Liver (tissue), 9 donors: ENCODE results near the gene KRTAP16-1. TPM values are rescaled to one million over a fixed set of nuclear protein-coding genes. Genes with fewer than 3 reads are reported as not detected.

Source experiments
- DNase-seq: peaks from one replicate; pipeline ENCODE4 v3.0.0-alpha.2; 2017; ENCODE audit warnings: low spot score
- H3K27ac ChIP-seq, 2 donors: one replicate each; pipeline ENCODE4 v1.7.0; 2013; ENCODE audit warnings: inconsistent platforms in 2 of 2, low read length in 2 of 2, control low read depth in 1 of 2, low read depth in 1 of 2, mild to moderate bottlenecking in 1 of 2
- H3K27me3 ChIP-seq, 4 donors: one replicate each; pipeline versions ENCODE4 v1.6.1 to v1.7.0; 2013; ENCODE audit warnings: low read length in 3 of 4, inconsistent platforms in 1 of 4, mild to moderate bottlenecking in 1 of 4, moderate library complexity in 1 of 4; ENCODE audit not compliant: control insufficient read depth in 4 of 4, insufficient read depth in 4 of 4
- H3K36me3 ChIP-seq, 4 donors: one replicate each; pipeline versions ENCODE4 v1.6.1 to v1.7.0; 2013; ENCODE audit warnings: low read length in 3 of 4, mild to moderate bottlenecking in 3 of 4, low read depth in 1 of 4, moderate library complexity in 1 of 4; ENCODE audit not compliant: control insufficient read depth in 4 of 4, insufficient read depth in 3 of 4
- H3K4me1 ChIP-seq, 4 donors: one replicate each; pipeline versions ENCODE4 v1.6.1 to v1.7.0; 2013; ENCODE audit warnings: low read length in 3 of 4, mild to moderate bottlenecking in 3 of 4, moderate library complexity in 1 of 4; ENCODE audit not compliant: control insufficient read depth in 4 of 4, insufficient read depth in 4 of 4
- H3K4me3 ChIP-seq, 3 donors: one replicate each; pipeline versions ENCODE4 v1.6.1 to v1.7.0; 2013; ENCODE audit warnings: low read length in 3 of 3, control low read depth in 1 of 3, low read depth in 1 of 3, mild to moderate bottlenecking in 1 of 3
- H3K9ac ChIP-seq, 2 donors: one replicate each; pipeline ENCODE4 v1.7.0; 2013; ENCODE audit warnings: low read length in 2 of 2, mild to moderate bottlenecking in 2 of 2, moderate library complexity in 2 of 2, control low read depth in 1 of 2, low read depth in 1 of 2
- H3K9me3 ChIP-seq, 4 donors: one replicate each; pipeline versions ENCODE4 v1.6.1 to v1.7.0; 2013; ENCODE audit warnings: low read length in 3 of 4; ENCODE audit not compliant: control insufficient read depth in 4 of 4
- ATF3 ChIP-seq: IDR thresholded peaks from 2 replicates; pipeline ENCODE4 v1.6.1; 2016; ENCODE audit warnings: antibody characterized with exemption
- CTCF ChIP-seq: fragments of 150-350 bp; IDR thresholded peaks from 2 replicates; pipeline ENCODE4 v1.5.1; 2017; ENCODE audit warnings: improper control_type of control experiment, low read depth, low read length; ENCODE audit not compliant: missing input control
- EGR1 ChIP-seq, 2 donors: IDR thresholded peaks; 2 replicates each; pipeline ENCODE4 v1.6.1; 2016 to 2018; ENCODE audit warnings: antibody characterized with exemption in 2 of 2, low read depth in 2 of 2
- FOXA1 ChIP-seq: IDR thresholded peaks from 2 replicates; pipeline ENCODE4 v1.6.1; 2016; ENCODE audit warnings: antibody characterized with exemption
- FOXA2 ChIP-seq: IDR thresholded peaks from 2 replicates; pipeline ENCODE4 v1.6.1; 2016; ENCODE audit warnings: antibody characterized with exemption
- HNF4A ChIP-seq, 2 donors: conservative IDR thresholded peaks; 2 replicates each; pipeline ENCODE4 v1.6.1; 2016; ENCODE audit warnings: antibody characterized with exemption in 2 of 2, mild to moderate bottlenecking in 2 of 2
- HNF4G ChIP-seq: IDR thresholded peaks from 2 replicates; pipeline ENCODE4 v1.6.1; 2016; ENCODE audit warnings: antibody characterized with exemption
- JUND ChIP-seq, 2 donors: IDR thresholded peaks; 2 replicates each; pipeline ENCODE4 v1.6.1; 2016; ENCODE audit warnings: antibody characterized with exemption in 2 of 2
- MAX ChIP-seq: IDR thresholded peaks from 2 replicates; pipeline ENCODE4 v1.6.1; 2016; ENCODE audit warnings: antibody characterized with exemption
- NR2F2 ChIP-seq: IDR thresholded peaks from 2 replicates; pipeline ENCODE4 v1.6.1; 2016; ENCODE audit warnings: antibody characterized with exemption
- RAD21 ChIP-seq, 2 donors: IDR thresholded peaks; 2 replicates each; pipeline ENCODE4 v1.6.1; 2016; ENCODE audit warnings: antibody characterized with exemption in 2 of 2, mild to moderate bottlenecking in 2 of 2
- REST ChIP-seq: IDR thresholded peaks from 2 replicates; pipeline ENCODE4 v1.6.1; 2016; ENCODE audit warnings: antibody characterized with exemption, mild to moderate bottlenecking
- RXRA ChIP-seq, 2 donors: IDR thresholded peaks; 2 replicates each; pipeline ENCODE4 v1.6.1; 2017 to 2018; ENCODE audit warnings: antibody characterized with exemption in 2 of 2, mild to moderate bottlenecking in 1 of 2
- SP1 ChIP-seq: IDR thresholded peaks from 2 replicates; pipeline ENCODE4 v1.6.1; 2018; ENCODE audit warnings: antibody characterized with exemption, mild to moderate bottlenecking
- TAF1 ChIP-seq: conservative IDR thresholded peaks from 2 replicates; pipeline ENCODE4 v1.6.1; 2016; ENCODE audit warnings: antibody characterized with exemption, mild to moderate bottlenecking
- YY1 ChIP-seq: IDR thresholded peaks from 2 replicates; pipeline ENCODE4 v1.6.1; 2016; ENCODE audit warnings: antibody characterized with exemption, mild to moderate bottlenecking
- ZBTB33 ChIP-seq: IDR thresholded peaks from 2 replicates; pipeline ENCODE4 v1.6.1; 2016; ENCODE audit warnings: antibody characterized with exemption
- WGBS: extraction: QIAGEN DNeasy Blood & Tissue Kit; methylation state at CpG from one replicate; pipeline ENCODE4 v1.1.7; 2013; 5-methylcytosine and 5-hydroxymethylcytosine counted together
- polyA plus RNA-seq, 2 donors: library from polyadenylated mRNA; stranded (reverse) in 1 of 2; unstranded in 1 of 2; fragments of 200-250 nt in 1 of 2; fragments of >200 nt in 1 of 2; fragmentation: Nextera tagmentation in 1 of 2; extraction: Ambion mirVana in 1 of 2; gene quantifications; one replicate each; pipeline versions ENCODE4 v1.2.1 to v1.2.3, GENCODE V29; 2013 to 2015
- total RNA-seq, 2 donors: library from RNA; depleted of rRNA; stranded (reverse); fragments of >200 nt; gene quantifications; one replicate each; pipeline ENCODE4 v1.2.3, GENCODE V29; 2014
- donor health status: healthy.
- donor health status: healthy.
- donor health status: healthy.
- donor health status: healthy.
- donor health status: healthy.

The KRTAP16-1 gene
- total and polyA plus RNA-seq, 4 donors, result not detected

- Histone ChIP-seq H3K36me3 (no peaks in the 10 kb centered on the region), H3K9me3 (peaks cover 0 to 5% (median 0%) of the 10 kb centered on the region in 4 donors), H3K27ac (no peak overlapping the region), H3K4me1 (no peaks in the 10 kb centered on the region), H3K4me3 (no peak overlapping the region), H3K27me3 (no peaks in the 10 kb centered on the region), H3K9ac (no peak overlapping the region)
- no peak for DNase-seq
- WGBS, result 63% methylated on average over 16 of the region's 16 CpGs
- TF ChIP-seq ZBTB33, result no peak
- no peak for TF ChIP-seq MAX
- no peak for TF ChIP-seq JUND (IDR thresholded peaks at IDR 0.05)
- no peak for TF ChIP-seq YY1
- TF ChIP-seq REST, result no peak
- no peak for TF ChIP-seq NR2F2
- TF ChIP-seq FOXA1, result no peak
- no peak for TF ChIP-seq HNF4G
- no peak for TF ChIP-seq CTCF
- TF ChIP-seq RAD21 (IDR thresholded peaks at IDR 0.05), result no peak
- no peak for TF ChIP-seq ATF3
- no peak for TF ChIP-seq HNF4A (conservative IDR thresholded peaks at IDR 0.05)
- no peak for TF ChIP-seq SP1
- no peak for TF ChIP-seq TAF1
- no peak for TF ChIP-seq EGR1 (IDR thresholded peaks at IDR 0.05; ENCODE audit: low read depth in 2 of 2)
- TF ChIP-seq RXRA (IDR thresholded peaks at IDR 0.05), result no peak
- no peak for TF ChIP-seq FOXA2
These were observed 15.3 kb upstream of the KRTAP16-1 start for GRCh38 chr17:41324180-41325075.
